GM13976 (cell line): ENCODE measurements around the gene C6orf89.

ENCODE experiments used
- DNase-seq: peaks from one replicate; pipeline ENCODE4 v3.0.0; 2012; ENCODE audit warnings: low spot score
- CTCF ChIP-seq: IDR thresholded peaks from 2 replicates; pipeline ENCODE4 v1.5.1; 2012; ENCODE audit warnings: borderline replicate concordance, mild to moderate bottlenecking; ENCODE audit not compliant: insufficient read depth; ENCODE audit errors: extremely low read depth, missing control alignments, control extremely low read depth
- in situ Hi-C: fragments of 300-500 bp; cut with MboI; formaldehyde crosslinking; loops from one replicate; pipeline ENCODE4 v1.12.0; 2022; ENCODE audit warnings: low sequenced_read_pairs, mixed read lengths, inconsistent platforms; ENCODE audit not compliant: unreplicated experiment

Gene C6orf89

GRCh38 chr6:36953931-36954261 lies 68.1 kb downstream of the C6orf89 start:
- DNase-seq: no peak
- in situ Hi-C loops: no loop called here
- no peak for TF ChIP-seq CTCF

GRCh38 chr6:36954262-36954931 lies 68.6 kb downstream of the C6orf89 start, which contains the start of gene PI16:
TSS of gene PI16 (plus strand) at chr6:36954738. CDS start at chr6:36954761, 23 bp downstream.
- TF ChIP-seq CTCF: no peak
- in situ Hi-C loops: no loop called here
- DNase-seq: no peak

- DNase-seq: no peak
- no peak for TF ChIP-seq CTCF
- in situ Hi-C loops: no loop called here
Observed at GRCh38 chr6:36955136-36955535, 69.4 kb downstream of the C6orf89 start.

- no peak for TF ChIP-seq CTCF
- in situ Hi-C loops: no loop called here
- no peak for DNase-seq
Observed at GRCh38 chr6:36955671-36956445, 70.1 kb downstream of the C6orf89 start.

DNA sequence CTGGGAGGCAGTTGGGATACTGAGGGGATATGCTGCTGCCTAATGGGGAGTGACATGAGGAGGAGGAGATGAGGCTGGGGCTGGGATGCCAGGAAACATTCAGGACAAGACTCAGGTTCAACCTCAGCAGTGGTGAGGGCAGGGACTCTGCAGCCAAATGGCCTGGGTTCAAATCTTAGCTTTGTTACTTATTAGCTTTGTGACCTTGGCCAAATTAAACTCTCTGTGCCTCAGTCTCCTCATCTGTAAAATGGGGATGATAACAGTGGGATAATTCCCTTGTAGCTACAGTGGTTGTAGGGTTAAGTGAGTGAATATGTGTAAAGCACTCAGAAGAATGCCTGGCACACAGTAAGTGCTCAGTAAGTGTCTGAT lies 70.7 kb downstream of the C6orf89 start:
- no peak for DNase-seq
- no peak for TF ChIP-seq CTCF
- in situ Hi-C loops: no loop called here

DNA sequence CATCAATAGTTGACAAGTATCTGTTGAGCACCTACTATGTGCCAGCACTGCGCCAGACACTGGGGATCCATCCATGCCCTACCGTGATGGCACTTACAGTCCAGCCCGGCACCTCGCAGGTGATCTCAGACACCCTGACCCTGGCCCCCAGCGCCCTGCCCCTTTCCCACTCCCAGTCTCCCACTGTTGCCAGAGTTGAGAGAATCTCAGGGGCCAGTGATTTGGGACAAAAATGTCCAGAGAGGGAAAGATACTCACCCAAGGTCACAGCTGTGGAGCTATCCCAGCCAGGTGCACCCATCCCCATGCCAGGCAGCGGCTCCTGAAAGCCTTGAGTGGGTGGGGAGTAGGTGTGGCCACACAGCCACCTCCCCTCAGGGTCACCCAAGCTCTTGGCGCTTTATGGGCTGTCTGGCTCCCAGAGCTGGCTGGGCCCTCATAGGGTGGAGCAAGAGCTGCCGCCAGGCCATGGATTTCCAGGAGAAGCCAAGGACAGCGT lies 72.1 kb downstream of the C6orf89 start:
- in situ Hi-C loops: no loop called here
- TF ChIP-seq CTCF: no peak
- DNase-seq: no peak
